OCI-LY3 (cell line): Measurements from ENCODE around the gene PTPN20.
"Not testable (repeated sequence)": the region's sequence is repeated elsewhere in the genome, so short reads cannot be mapped to it uniquely, and the experiment has no call there.

ENCODE experiments used
- CTCF ChIP-seq: fragments of 200-600, 300-600 bp; sonication (generic); IDR thresholded peaks from 2 replicates; pipeline ENCODE4 v1.5.1; 2014; ENCODE audit warnings: antibody characterized with exemption, low read length, low read depth
- EZH2phosphoT487 ChIP-seq: fragments of 200-600 bp; shearing (Covaris generic); IDR thresholded peaks from 2 replicates; pipeline ENCODE4 v1.6.1; 2018; ENCODE audit warnings: antibody characterized with exemption, mixed run types, low read depth

GRCh38 chr10:46925156-46925555, 13.9 kb downstream of the PTPN20 start:
- not testable (repeated sequence) for TF ChIP-seq CTCF, EZH2phosphoT487
